Measurements from ENCODE around the gene CHST12.

DNA sequence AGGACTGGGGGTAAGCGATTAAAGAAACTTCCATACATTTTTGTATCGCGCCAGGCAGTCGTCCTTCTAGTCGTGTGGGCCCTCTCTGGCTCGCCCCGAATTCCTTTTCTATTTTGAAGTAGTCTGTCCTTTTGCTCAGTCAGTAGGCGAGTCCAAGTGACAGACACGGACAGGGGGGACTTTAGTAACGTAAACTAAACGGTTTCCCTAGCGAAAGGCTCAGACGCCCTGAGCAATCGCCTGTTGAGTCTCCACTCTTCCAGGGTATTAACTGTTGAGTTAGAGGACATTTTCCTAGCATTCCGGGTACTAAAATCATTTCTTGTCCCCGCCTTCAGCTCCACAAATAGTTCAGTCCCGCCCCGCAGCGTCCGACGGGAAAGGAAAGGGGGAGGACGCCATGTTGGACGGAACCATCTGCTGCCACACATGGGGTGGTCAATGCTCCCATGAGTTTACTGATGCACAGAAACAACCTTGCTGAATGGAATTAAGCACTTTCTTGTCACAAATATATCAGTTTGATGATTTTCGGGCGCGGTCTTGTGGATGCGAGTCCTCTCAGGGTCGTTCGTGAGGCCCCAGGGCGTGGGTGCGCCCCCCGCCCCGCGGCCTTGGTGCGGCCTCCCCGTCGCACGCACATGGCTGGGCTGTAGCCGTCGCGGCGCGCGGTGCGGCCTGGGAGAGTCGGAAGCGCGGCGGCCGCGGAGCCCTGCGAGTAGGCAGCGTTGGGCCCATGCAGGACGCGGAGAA, 49.0 kb upstream of the CHST12 start, which contains the start of gene EIF3B:
- TF ChIP-seq POLR2A (IDR thresholded peaks at IDR 0.05; ENCODE audit: low read depth, low read length) (peak; percentile 90), POLR2AphosphoS5 (IDR thresholded peaks at IDR 0.05; ENCODE audit: low read depth, low read length) (peak; percentile 94), TAF1 (IDR thresholded peaks at IDR 0.05; ENCODE audit: low read depth, low read length) (peak; percentile 93), POU2F2 (IDR thresholded peaks at IDR 0.05; ENCODE audit: low read depth, low read length) (peak; percentile 70; the same call in 1 of the 2 replicates), SPI1 (IDR thresholded peaks at IDR 0.05; ENCODE audit: low read depth, low read length) (no peak)
